Measurements from ENCODE around the gene SCARF2.

GRCh38 chr22:20456722-20457076 is 19.1 kb upstream of the SCARF2 start:
- no peak for TF ChIP-seq CTCF (IDR thresholded peaks at IDR 0.05; ENCODE audit: low read depth, low read length, poor library complexity, severe bottlenecking)
- TF ChIP-seq EZH2phosphoT487 (IDR thresholded peaks at IDR 0.05; ENCODE audit: borderline replicate concordance, low read length) = no peak
